IPS-18a (cell line): ENCODE data around the gene RAB3GAP1.

Source experiments
- H3K27ac ChIP-seq: one replicate; pipeline ENCODE4 v1.5.1; 2013; ENCODE audit warnings: low read length
- H3K27me3 ChIP-seq: one replicate; pipeline ENCODE4 v1.6.1; 2013; ENCODE audit warnings: mild to moderate bottlenecking, low read length; ENCODE audit not compliant: control insufficient read depth, insufficient read depth
- H3K36me3 ChIP-seq: one replicate; pipeline ENCODE4 v1.6.1; 2013; ENCODE audit warnings: low read depth, low read length; ENCODE audit not compliant: control insufficient read depth
- H3K4me1 ChIP-seq: one replicate; pipeline ENCODE4 v1.6.1; 2013; ENCODE audit warnings: low read depth, low read length; ENCODE audit not compliant: control insufficient read depth
- H3K4me3 ChIP-seq: one replicate; pipeline ENCODE4 v1.5.1; 2013; ENCODE audit warnings: low read length
- H3K9ac ChIP-seq: one replicate; pipeline ENCODE4 v1.6.1; 2013; ENCODE audit warnings: mild to moderate bottlenecking, low read length, moderate library complexity
- H3K9me3 ChIP-seq: one replicate; pipeline ENCODE4 v1.6.1; 2013; ENCODE audit warnings: low read depth, low read length; ENCODE audit not compliant: control insufficient read depth

The RAB3GAP1 gene

GRCh38 chr2:135151615-135152014 lies 99.5 kb downstream of the RAB3GAP1 start:
- no peak overlapping the region for H3K27ac ChIP-seq
- no peak overlapping the region for H3K9ac ChIP-seq

GRCh38 chr2:135152361-135152760 lies 100.3 kb downstream of the RAB3GAP1 start:
- Histone ChIP-seq H3K36me3 (peaks cover 48% of the 10 kb centered on the region), H3K9ac (no peak overlapping the region), H3K27ac (no peak overlapping the region), H3K4me1 (no peaks in the 10 kb centered on the region), H3K27me3 (no peaks in the 10 kb centered on the region), H3K9me3 (no peaks in the 10 kb centered on the region), H3K4me3 (no peak overlapping the region)

More at GRCh38 chr2:135151615-135152014, 99.5 kb downstream of the RAB3GAP1 start:
- no peaks in the 10 kb centered on the region for H3K4me1 ChIP-seq
- H3K27me3 ChIP-seq, result no peaks in the 10 kb centered on the region
- H3K9me3 ChIP-seq, result no peaks in the 10 kb centered on the region
- peaks cover 46% of the 10 kb centered on the region for H3K36me3 ChIP-seq
- H3K4me3 ChIP-seq, result no peak overlapping the region

- no peak overlapping the region for H3K9ac ChIP-seq
- H3K27ac ChIP-seq, result no peak overlapping the region
- H3K27me3 ChIP-seq, result no peaks in the 10 kb centered on the region
- H3K4me1 ChIP-seq, result no peaks in the 10 kb centered on the region
- no peak overlapping the region for H3K4me3 ChIP-seq
- no peaks in the 10 kb centered on the region for H3K9me3 ChIP-seq
- peaks cover 56% of the 10 kb centered on the region for H3K36me3 ChIP-seq
These were observed 102.9 kb downstream of the RAB3GAP1 start for GRCh38 chr2:135154962-135155361.

GRCh38 chr2:135157856-135158255 lies 105.8 kb downstream of the RAB3GAP1 start:
- H3K9ac ChIP-seq, result no peak overlapping the region
- H3K27ac ChIP-seq, result no peak overlapping the region
- no peak overlapping the region for H3K4me3 ChIP-seq
- H3K9me3 ChIP-seq, result no peaks in the 10 kb centered on the region
- no peaks in the 10 kb centered on the region for H3K4me1 ChIP-seq
- H3K27me3 ChIP-seq, result no peaks in the 10 kb centered on the region
- peaks cover 46% of the 10 kb centered on the region for H3K36me3 ChIP-seq

- Histone ChIP-seq H3K4me1 (no peaks in the 10 kb centered on the region), H3K9ac (no peak overlapping the region), H3K4me3 (no peak overlapping the region), H3K27ac (no peak overlapping the region), H3K27me3 (no peaks in the 10 kb centered on the region), H3K9me3 (no peaks in the 10 kb centered on the region), H3K36me3 (peaks cover 41% of the 10 kb centered on the region)
These were observed 107.1 kb downstream of the RAB3GAP1 start for GRCh38 chr2:135159191-135159590.

GRCh38 chr2:135162377-135162776 lies 110.3 kb downstream of the RAB3GAP1 start:
- no peaks in the 10 kb centered on the region for H3K4me1 ChIP-seq
- no peak overlapping the region for H3K4me3 ChIP-seq
- H3K9ac ChIP-seq, result no peak overlapping the region
- no peak overlapping the region for H3K27ac ChIP-seq
- H3K9me3 ChIP-seq, result no peaks in the 10 kb centered on the region
- no peaks in the 10 kb centered on the region for H3K27me3 ChIP-seq
- H3K36me3 ChIP-seq, result peaks cover 36% of the 10 kb centered on the region

GRCh38 chr2:135162786-135163185 lies 110.7 kb downstream of the RAB3GAP1 start:
- no peak overlapping the region for H3K27ac ChIP-seq
- H3K9ac ChIP-seq, result no peak overlapping the region
- no peaks in the 10 kb centered on the region for H3K4me1 ChIP-seq
- peaks cover 38% of the 10 kb centered on the region for H3K36me3 ChIP-seq
- no peaks in the 10 kb centered on the region for H3K27me3 ChIP-seq
- no peaks in the 10 kb centered on the region for H3K9me3 ChIP-seq
- H3K4me3 ChIP-seq, result no peak overlapping the region

- H3K4me1 ChIP-seq, result no peaks in the 10 kb centered on the region
- no peak overlapping the region for H3K9ac ChIP-seq
- no peak overlapping the region for H3K27ac ChIP-seq
- H3K36me3 ChIP-seq, result peaks cover 37% of the 10 kb centered on the region
- H3K9me3 ChIP-seq, result no peaks in the 10 kb centered on the region
- no peaks in the 10 kb centered on the region for H3K27me3 ChIP-seq
- no peak overlapping the region for H3K4me3 ChIP-seq
These were observed 111.2 kb downstream of the RAB3GAP1 start for GRCh38 chr2:135163306-135163705.

- Histone ChIP-seq H3K4me1 (no peaks in the 10 kb centered on the region), H3K27me3 (no peaks in the 10 kb centered on the region), H3K9me3 (no peaks in the 10 kb centered on the region), H3K27ac (no peak overlapping the region), H3K36me3 (peaks cover 39% of the 10 kb centered on the region), H3K9ac (no peak overlapping the region), H3K4me3 (no peak overlapping the region)
These were observed 111.8 kb downstream of the RAB3GAP1 start for GRCh38 chr2:135163901-135164300.

- no peaks in the 10 kb centered on the region for H3K4me1 ChIP-seq
- no peaks in the 10 kb centered on the region for H3K9me3 ChIP-seq
- peaks cover 44% of the 10 kb centered on the region for H3K36me3 ChIP-seq
- H3K27me3 ChIP-seq, result no peaks in the 10 kb centered on the region
- no peak overlapping the region for H3K4me3 ChIP-seq
- H3K9ac ChIP-seq, result no peak overlapping the region
- no peak overlapping the region for H3K27ac ChIP-seq
These were observed 112.3 kb downstream of the RAB3GAP1 start for GRCh38 chr2:135164431-135164830.

- Histone ChIP-seq H3K9me3 (no peaks in the 10 kb centered on the region), H3K4me1 (no peaks in the 10 kb centered on the region), H3K4me3 (no peak overlapping the region), H3K36me3 (peaks cover 51% of the 10 kb centered on the region), H3K27me3 (no peaks in the 10 kb centered on the region), H3K9ac (no peak overlapping the region), H3K27ac (no peak overlapping the region)
These were observed 115.2 kb downstream of the RAB3GAP1 start for GRCh38 chr2:135167273-135167672.

- no peaks in the 10 kb centered on the region for H3K9me3 ChIP-seq
- H3K36me3 ChIP-seq, result peaks cover 43% of the 10 kb centered on the region
- no peak overlapping the region for H3K4me3 ChIP-seq
- H3K27ac ChIP-seq, result no peak overlapping the region
- no peak overlapping the region for H3K9ac ChIP-seq
- no peaks in the 10 kb centered on the region for H3K4me1 ChIP-seq
- H3K27me3 ChIP-seq, result no peaks in the 10 kb centered on the region
These were observed 116.2 kb downstream of the RAB3GAP1 start for GRCh38 chr2:135168204-135168856.
